Thymus (tissue), 11 donors: Measurements from ENCODE around the gene SUSD3. TPM values are rescaled to one million over a fixed set of nuclear protein-coding genes. Genes with fewer than 3 reads are reported as not detected.
"Not testable (repeated sequence)": the region's sequence is repeated elsewhere in the genome, so short reads cannot be mapped to it uniquely, and the experiment has no call there.

Experiments
- DNase-seq, 9 donors: peaks; one replicate each; pipeline ENCODE4 v3.0.0-alpha.2; 2013; ENCODE audit warnings: low spot score in 9 of 9, low read depth in 6 of 9, missing footprints in 1 of 9
- H3K27ac ChIP-seq, 2 donors: one replicate each; pipeline ENCODE4 v1.5.1; 2013; ENCODE audit warnings: control low read depth in 1 of 2, low read depth in 1 of 2, low read length in 1 of 2, mild to moderate bottlenecking in 1 of 2, moderate library complexity in 1 of 2
- H3K27me3 ChIP-seq, 2 donors: one replicate each; pipeline ENCODE4 v1.5.1; 2013; ENCODE audit warnings: low read length in 1 of 2; ENCODE audit not compliant: control insufficient read depth in 2 of 2, insufficient read depth in 1 of 2
- H3K36me3 ChIP-seq, 2 donors: one replicate each; pipeline ENCODE4 v1.5.1; 2013; ENCODE audit warnings: low read length in 1 of 2, mild to moderate bottlenecking in 1 of 2, moderate library complexity in 1 of 2; ENCODE audit not compliant: control insufficient read depth in 2 of 2, insufficient read depth in 2 of 2
- H3K4me1 ChIP-seq, 2 donors: one replicate each; pipeline ENCODE4 v1.5.1; 2013; ENCODE audit warnings: low read length in 2 of 2; ENCODE audit not compliant: control insufficient read depth in 2 of 2, insufficient read depth in 2 of 2
- H3K4me3 ChIP-seq, 2 donors: one replicate each; pipeline ENCODE4 v1.5.1; 2013; ENCODE audit warnings: low read length in 2 of 2, control low read depth in 1 of 2, mild to moderate bottlenecking in 1 of 2
- H3K9me3 ChIP-seq, 2 donors: one replicate each; pipeline ENCODE4 v1.5.1; 2013; ENCODE audit warnings: low read length in 1 of 2, mild to moderate bottlenecking in 1 of 2; ENCODE audit not compliant: control insufficient read depth in 2 of 2, insufficient read depth in 1 of 2
- WGBS: extraction: QIAGEN DNeasy Blood & Tissue Kit; methylation state at CpG from one replicate; pipeline ENCODE4 v1.1.7; 2013; 5-methylcytosine and 5-hydroxymethylcytosine counted together
- polyA plus RNA-seq: library from polyadenylated mRNA; stranded (reverse); fragments of 200-250 nt; gene quantifications from one replicate; pipeline ENCODE4 v1.2.3, GENCODE V29; 2013
- total RNA-seq: library from RNA; stranded (reverse); fragments of 120-200 nt; gene quantifications from one replicate; pipeline ENCODE4 v1.2.4, GENCODE V29; 2013
- donor health status: healthy.

SUSD3 gene
- total and polyA plus RNA-seq, 2 donors: 31.0 to 43.8 TPM

GRCh38 chr9:93096811-93097382 lies 38.4 kb downstream of the SUSD3 start:
- DNase-seq: no peak
- Histone ChIP-seq H3K4me1 (peaks cover 29 to 71% of the 10 kb centered on the region in 2 donors), H3K9me3 (no peaks in the 10 kb centered on the region), H3K4me3 (peak overlapping the region; percentile 61 to 77), H3K27ac (no peak overlapping the region), H3K36me3 (no peaks in the 10 kb centered on the region), H3K27me3 (no peaks in the 10 kb centered on the region)
- WGBS: 13% methylated on average over 16 of the region's 16 CpGs

- peak overlapping the region in 1 of 2 donors; percentile 77 for H3K4me3 ChIP-seq
- H3K36me3 ChIP-seq: no peaks in the 10 kb centered on the region
- 73% methylated on average over 11 of the region's 11 CpGs for WGBS
- peak in 1 of 9 donors; percentile 28 for DNase-seq
- no peaks in the 10 kb centered on the region for H3K27me3 ChIP-seq
- peak overlapping the region in 1 of 2 donors; percentile 12 for H3K27ac ChIP-seq
- peaks cover 29 to 64% of the 10 kb centered on the region in 2 donors for H3K4me1 ChIP-seq
- H3K9me3 ChIP-seq: no peaks in the 10 kb centered on the region
Measured at GRCh38 chr9:93097511-93098201, 39.2 kb downstream of the SUSD3 start.

- no peaks in the 10 kb centered on the region for H3K36me3 ChIP-seq
- peak overlapping the region in 1 of 2 donors; percentile 50 for H3K27ac ChIP-seq
- H3K4me3 ChIP-seq: no peak overlapping the region
- peaks cover 29 to 57% of the 10 kb centered on the region in 2 donors for H3K4me1 ChIP-seq
- 20% methylated on average over 15 of the region's 15 CpGs for WGBS
- peak in 1 of 9 donors; percentile 35 for DNase-seq
- H3K27me3 ChIP-seq: no peaks in the 10 kb centered on the region
- H3K9me3 ChIP-seq: no peaks in the 10 kb centered on the region
Measured at GRCh38 chr9:93098236-93098946, 39.9 kb downstream of the SUSD3 start.

DNA sequence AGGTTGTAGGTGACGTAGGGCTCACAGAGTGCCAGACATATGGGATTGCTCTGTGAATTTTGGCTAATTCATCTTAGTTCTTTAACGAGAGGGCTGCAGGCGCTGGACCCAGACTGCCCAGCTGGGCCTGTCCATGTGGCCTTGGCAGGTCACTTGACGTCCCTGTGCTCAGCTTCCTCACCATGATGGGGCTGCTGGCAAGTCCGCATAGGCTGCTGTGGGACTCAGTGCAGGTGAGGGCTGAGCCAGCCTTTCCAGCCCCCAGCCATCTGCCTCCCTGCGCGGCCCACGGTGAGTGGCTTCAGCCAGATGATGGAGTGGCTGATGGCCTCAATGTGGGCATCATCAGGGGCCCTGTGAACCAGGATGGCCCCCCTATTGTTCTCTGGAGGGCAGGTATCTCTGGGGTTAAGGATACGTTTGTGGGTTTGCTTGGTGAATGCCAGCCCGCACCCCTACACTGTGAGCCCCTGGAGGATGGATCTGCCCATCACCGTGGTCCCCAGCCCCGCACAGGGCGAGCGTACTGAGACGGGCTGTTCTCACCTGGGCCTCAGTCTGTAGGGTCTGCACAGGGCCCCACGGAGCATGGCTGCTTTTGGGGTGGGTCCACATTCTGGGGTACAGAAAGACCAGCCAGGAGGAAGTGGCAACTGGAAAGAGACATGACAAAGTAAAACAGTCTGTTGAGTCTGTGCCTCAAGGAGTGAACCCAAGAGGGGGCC lies 41.2 kb downstream of the SUSD3 start:
- DNase-seq: no peak
- H3K4me1 ChIP-seq: peaks cover 21 to 44% of the 10 kb centered on the region in 2 donors
- H3K9me3 ChIP-seq: peaks cover 0 to 2% of the 10 kb centered on the region in 2 donors
- no peaks in the 10 kb centered on the region for H3K27me3 ChIP-seq
- H3K4me3 ChIP-seq: no peak overlapping the region
- 88% methylated on average over 16 of the region's 16 CpGs for WGBS
- H3K27ac ChIP-seq: peak overlapping the region in 1 of 2 donors; percentile 7
- H3K36me3 ChIP-seq: peaks cover 0 to 3% of the 10 kb centered on the region in 2 donors

GRCh38 chr9:93100276-93100636 lies 41.8 kb downstream of the SUSD3 start:
- Histone ChIP-seq H3K27me3 (no peaks in the 10 kb centered on the region), H3K36me3 (peaks cover 0 to 3% of the 10 kb centered on the region in 2 donors), H3K9me3 (peaks cover 2 to 4% of the 10 kb centered on the region in 2 donors), H3K4me1 (peaks cover 17 to 38% of the 10 kb centered on the region in 2 donors), H3K27ac (peak overlapping the region in 1 of 2 donors; percentile 7), H3K4me3 (no peak overlapping the region)
- 95% methylated on average over 8 of the region's 8 CpGs for WGBS
- DNase-seq: no peak

GRCh38 chr9:93101086-93101485 lies 42.6 kb downstream of the SUSD3 start:
- H3K4me1 ChIP-seq: peaks cover 17 to 38% of the 10 kb centered on the region in 2 donors
- H3K27me3 ChIP-seq, H3K4me3 ChIP-seq, H3K36me3 ChIP-seq, H3K9me3 ChIP-seq, DNase-seq, H3K27ac ChIP-seq: not testable (repeated sequence)
- WGBS: 95% methylated on average over 11 of the region's 11 CpGs

DNA sequence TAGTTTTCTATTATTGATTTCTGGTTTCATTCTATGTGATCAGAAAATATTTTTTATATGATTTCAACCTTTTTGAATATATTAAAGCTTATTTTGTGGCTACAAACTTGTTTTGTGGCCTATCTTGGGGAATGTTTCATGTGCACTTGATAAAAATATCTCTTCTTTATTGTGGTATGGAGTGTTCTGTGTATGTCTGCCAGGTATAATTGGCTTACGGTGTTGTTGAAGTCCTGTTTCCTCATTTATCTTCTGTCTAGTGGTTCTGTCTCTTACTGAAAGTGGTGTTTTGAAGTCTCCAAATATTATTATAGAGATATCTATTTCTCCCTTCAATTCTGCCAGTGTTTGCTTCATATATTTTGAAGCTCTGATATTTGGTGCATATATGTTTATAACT lies 47.1 kb downstream of the SUSD3 start:
- Histone ChIP-seq H3K27me3 (no peaks in the 10 kb centered on the region), H3K4me3 (no peak overlapping the region), H3K9me3 (peaks cover 2 to 6% of the 10 kb centered on the region in 2 donors), H3K4me1 (peaks cover 8 to 29% of the 10 kb centered on the region in 2 donors), H3K27ac (no peak overlapping the region), H3K36me3 (peaks cover 16 to 21% of the 10 kb centered on the region in 2 donors)
- no peak for DNase-seq
- WGBS: 28% methylated on average over 1 of the region's 1 CpG

DNA sequence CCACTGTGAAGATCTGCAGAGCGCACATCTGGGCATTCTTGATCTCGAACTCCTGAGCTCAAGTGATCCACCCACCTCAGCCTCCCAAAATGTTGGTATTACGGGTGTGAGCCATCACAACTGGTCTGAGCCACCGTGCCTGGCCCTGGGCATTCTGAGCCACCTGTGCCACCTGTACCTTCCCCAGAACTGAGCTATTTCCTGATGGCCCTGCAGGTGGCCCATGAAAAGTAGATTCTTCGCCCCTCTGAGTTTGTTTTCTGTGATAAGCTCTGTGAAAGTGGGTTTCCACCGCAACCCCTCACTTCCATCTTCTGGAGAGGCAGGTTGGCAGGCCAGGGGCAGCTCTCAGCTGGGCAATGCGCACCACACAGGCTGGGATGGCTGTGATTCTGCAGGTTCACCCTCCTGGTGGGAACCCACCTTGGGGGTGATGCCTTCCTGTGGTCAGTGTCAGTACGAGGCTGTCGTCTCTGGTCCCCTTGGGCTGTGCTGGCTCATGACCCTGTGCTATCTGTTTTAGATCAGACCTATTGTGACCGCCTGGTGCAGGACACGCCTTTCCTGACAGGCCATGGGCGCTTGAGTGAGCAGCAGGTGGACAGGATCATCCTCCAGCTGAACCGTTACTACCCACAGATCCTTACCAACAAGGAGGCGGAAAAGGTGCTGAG lies 48.8 kb downstream of the SUSD3 start:
- Histone ChIP-seq H3K4me1 (peaks cover 8 to 33% of the 10 kb centered on the region in 2 donors), H3K4me3 (no peak overlapping the region), H3K36me3 (peaks cover 27 to 37% of the 10 kb centered on the region in 2 donors), H3K9me3 (peaks cover 2 to 6% of the 10 kb centered on the region in 2 donors), H3K27ac (no peak overlapping the region), H3K27me3 (no peaks in the 10 kb centered on the region)
- no peak for DNase-seq
- WGBS: 93% methylated on average over 14 of the region's 14 CpGs
